Measurements from ENCODE around the gene FCGBP.

DNA sequence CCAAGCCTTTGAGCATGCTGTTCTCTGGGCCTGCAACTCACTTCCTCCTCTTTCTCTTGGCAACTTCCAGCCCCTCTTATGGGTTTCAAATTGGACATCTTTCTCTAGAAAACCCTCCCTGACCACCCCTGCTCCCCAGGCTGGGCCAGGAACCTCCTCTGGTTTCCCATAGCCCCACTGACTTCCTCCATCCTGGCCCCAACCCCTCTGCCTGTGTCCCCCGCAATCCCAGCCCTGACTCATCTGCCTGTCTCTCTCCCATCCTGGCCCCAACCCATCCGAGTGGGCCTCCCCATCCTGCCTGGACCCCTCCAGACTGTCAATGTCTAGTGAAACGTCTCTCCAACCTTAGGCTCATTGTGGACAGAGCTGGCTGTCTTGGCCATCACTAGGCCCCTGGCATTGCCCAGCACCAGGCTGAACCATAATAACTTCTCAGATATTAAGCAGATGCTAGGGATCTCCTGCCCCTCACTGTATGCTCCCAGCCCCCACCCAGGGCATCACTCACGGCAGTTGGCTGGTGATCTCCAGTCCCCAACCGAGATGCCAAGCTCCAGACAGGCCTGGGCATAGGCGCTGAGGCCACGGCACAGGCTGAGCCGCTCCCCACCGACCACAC, 16.8 kb downstream of the FCGBP start:
- TF ChIP-seq, protein P1, sequence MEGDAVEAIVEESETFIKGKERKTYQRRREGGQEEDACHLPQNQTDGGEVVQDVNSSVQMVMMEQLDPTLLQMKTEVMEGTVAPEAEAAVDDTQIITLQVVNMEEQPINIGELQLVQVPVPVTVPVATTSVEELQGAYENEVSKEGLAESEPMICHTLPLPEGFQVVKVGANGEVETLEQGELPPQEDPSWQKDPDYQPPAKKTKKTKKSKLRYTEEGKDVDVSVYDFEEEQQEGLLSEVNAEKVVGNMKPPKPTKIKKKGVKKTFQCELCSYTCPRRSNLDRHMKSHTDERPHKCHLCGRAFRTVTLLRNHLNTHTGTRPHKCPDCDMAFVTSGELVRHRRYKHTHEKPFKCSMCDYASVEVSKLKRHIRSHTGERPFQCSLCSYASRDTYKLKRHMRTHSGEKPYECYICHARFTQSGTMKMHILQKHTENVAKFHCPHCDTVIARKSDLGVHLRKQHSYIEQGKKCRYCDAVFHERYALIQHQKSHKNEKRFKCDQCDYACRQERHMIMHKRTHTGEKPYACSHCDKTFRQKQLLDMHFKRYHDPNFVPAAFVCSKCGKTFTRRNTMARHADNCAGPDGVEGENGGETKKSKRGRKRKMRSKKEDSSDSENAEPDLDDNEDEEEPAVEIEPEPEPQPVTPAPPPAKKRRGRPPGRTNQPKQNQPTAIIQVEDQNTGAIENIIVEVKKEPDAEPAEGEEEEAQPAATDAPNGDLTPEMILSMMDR (IDR thresholded peaks at IDR 0.05), result no peak
- TF ChIP-seq POLR2A (IDR thresholded peaks at IDR 0.05), result no peak
